MM.1S (cell line): ENCODE measurements around the gene HS1BP3.

Source experiments
- EZH2 ChIP-seq: fragments of 300-600 bp; sonication (generic); optimal IDR thresholded peaks from 2 replicates; pipeline ENCODE3; 2017; ENCODE audit warnings: low read depth, mild to moderate bottlenecking, antibody characterized with exemption, low read length, mixed read lengths
- EZH2phosphoT487 ChIP-seq: fragments of 300-600 bp; sonication (generic); IDR thresholded peaks from 2 replicates; pipeline ENCODE4 v1.6.1; 2018; ENCODE audit warnings: antibody characterized with exemption, low read length
- TF ChIP-seq, protein P1 (sequence below): fragments of 300-600 bp; sonication (generic); IDR thresholded peaks from 2 replicates; pipeline ENCODE4 v1.5.1; 2016; ENCODE audit warnings: antibody characterized with exemption, low read length, mixed read lengths

DNA sequence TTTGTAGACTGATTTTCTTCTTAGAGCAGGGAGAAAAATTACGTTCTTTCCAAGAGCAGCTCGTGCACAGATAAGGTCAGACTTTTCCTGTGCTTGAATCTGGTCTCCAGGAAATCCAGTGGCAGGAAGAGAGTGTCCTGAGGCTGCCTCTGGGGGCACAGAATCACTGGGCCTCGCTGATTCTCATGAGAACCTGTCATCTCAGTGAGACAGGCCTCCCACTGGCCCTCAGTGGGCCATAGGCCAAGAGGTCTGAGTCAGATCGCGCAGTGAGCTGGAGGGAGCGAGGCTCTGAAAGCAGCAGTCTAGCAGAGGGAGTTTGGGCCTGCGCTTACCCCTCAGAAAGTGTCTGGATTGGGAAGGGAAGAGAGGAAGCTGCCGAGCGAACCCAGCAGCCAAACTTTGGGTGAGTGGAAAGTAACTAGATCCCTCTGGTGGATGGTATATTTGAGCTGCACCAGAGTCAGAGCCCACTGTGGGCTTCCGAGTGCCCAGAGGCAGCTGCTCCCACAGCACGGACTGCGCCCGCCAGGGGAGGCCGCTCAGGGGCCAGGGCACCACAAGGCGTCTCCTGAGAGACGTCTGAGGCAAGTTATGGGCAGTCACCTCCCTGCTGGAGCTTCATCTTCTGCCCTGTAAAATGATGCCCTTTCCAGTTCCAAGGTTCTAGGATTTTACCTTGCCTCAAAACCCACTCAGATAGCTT, 24.2 kb upstream of the HS1BP3 start:
- TF ChIP-seq, protein P1, sequence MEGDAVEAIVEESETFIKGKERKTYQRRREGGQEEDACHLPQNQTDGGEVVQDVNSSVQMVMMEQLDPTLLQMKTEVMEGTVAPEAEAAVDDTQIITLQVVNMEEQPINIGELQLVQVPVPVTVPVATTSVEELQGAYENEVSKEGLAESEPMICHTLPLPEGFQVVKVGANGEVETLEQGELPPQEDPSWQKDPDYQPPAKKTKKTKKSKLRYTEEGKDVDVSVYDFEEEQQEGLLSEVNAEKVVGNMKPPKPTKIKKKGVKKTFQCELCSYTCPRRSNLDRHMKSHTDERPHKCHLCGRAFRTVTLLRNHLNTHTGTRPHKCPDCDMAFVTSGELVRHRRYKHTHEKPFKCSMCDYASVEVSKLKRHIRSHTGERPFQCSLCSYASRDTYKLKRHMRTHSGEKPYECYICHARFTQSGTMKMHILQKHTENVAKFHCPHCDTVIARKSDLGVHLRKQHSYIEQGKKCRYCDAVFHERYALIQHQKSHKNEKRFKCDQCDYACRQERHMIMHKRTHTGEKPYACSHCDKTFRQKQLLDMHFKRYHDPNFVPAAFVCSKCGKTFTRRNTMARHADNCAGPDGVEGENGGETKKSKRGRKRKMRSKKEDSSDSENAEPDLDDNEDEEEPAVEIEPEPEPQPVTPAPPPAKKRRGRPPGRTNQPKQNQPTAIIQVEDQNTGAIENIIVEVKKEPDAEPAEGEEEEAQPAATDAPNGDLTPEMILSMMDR, result no peak
- TF ChIP-seq EZH2 (no peak), EZH2phosphoT487 (no peak)
